Uterus (tissue), 4 donors: ENCODE measurements around the gene ZMYND11. TPM values are rescaled to one million over a fixed set of nuclear protein-coding genes. Genes with fewer than 3 reads are reported as not detected.

ENCODE experiments used
- DNase-seq, 2 donors: peaks; one replicate each; pipeline ENCODE4 v3.0.0-alpha.2; 2019 to 2020
- H3K27ac ChIP-seq, 2 donors: fragments of 200-600 bp; sonication (generic); 1 replicate in 1 of 2; 2 replicates in 1 of 2; pipeline ENCODE4 v1.5.1; 2016 to 2018
- H3K27me3 ChIP-seq, 2 donors: fragments of 200-600 bp; sonication (generic); one replicate each; pipeline ENCODE4 v1.5.1; 2018 to 2019; ENCODE audit warnings: control low read depth in 1 of 2
- H3K36me3 ChIP-seq, 2 donors: fragments of 200-600 bp; sonication (generic); one replicate each; pipeline ENCODE4 v1.5.1; 2019; ENCODE audit warnings: control low read depth in 1 of 2
- H3K4me1 ChIP-seq, 2 donors: fragments of 200-600 bp; sonication (generic); one replicate each; pipeline ENCODE4 v1.5.1; 2018 to 2019; ENCODE audit warnings: control low read depth in 1 of 2
- H3K4me3 ChIP-seq, 2 donors: fragments of 200-600 bp; sonication (generic); 1 replicate in 1 of 2; 2 replicates in 1 of 2; pipeline ENCODE4 v1.5.1; 2018 to 2019; ENCODE audit warnings: mild to moderate bottlenecking in 1 of 2
- H3K9me3 ChIP-seq, 2 donors: fragments of 200-600 bp; sonication (generic); one replicate each; pipeline ENCODE4 v1.5.1; 2019; ENCODE audit warnings: control low read depth in 1 of 2
- POLR2A ChIP-seq, 2 donors: fragments of 450-650 bp; IDR thresholded peaks; one replicate each; pipeline ENCODE4 v1.6.1; 2016; ENCODE audit warnings: antibody characterized with exemption in 2 of 2, mild to moderate bottlenecking in 1 of 2, moderate library complexity in 1 of 2
- intact Hi-C: fragments of 100-400 bp; cut with DNase I; formaldehyde crosslinking; loops from one replicate; pipeline ENCODE4 v1.15.1; 2023; ENCODE audit warnings: low total_unique reads
- total RNA-seq, 4 donors: library from RNA; depleted of rRNA in 3 of 4; stranded (reverse); fragments of >200 nt in 3 of 4; gene quantifications; one replicate each; pipeline versions ENCODE4 v1.1.0 to v1.2.4, GENCODE V29; 2014 to 2023
- TF ChIP-seq, protein P1 (sequence below), 4 experiments: fragments of 200-600 bp in 2 of 4; fragments of 450-650 bp in 2 of 4; sonication (generic) in 2 of 4; IDR thresholded peaks; one replicate each; pipeline ENCODE4 v1.5.1; 2016 to 2019; ENCODE audit warnings: antibody characterized with exemption in 4 of 4, mild to moderate bottlenecking in 2 of 4, moderate library complexity in 1 of 4
- donor health status: DM: yes; HTN: yes; CAD: no.

Gene ZMYND11
- total RNA-seq, 4 donors from 2014 or later: 54.1 to 122 (median 104) TPM

- TF ChIP-seq, protein P1, sequence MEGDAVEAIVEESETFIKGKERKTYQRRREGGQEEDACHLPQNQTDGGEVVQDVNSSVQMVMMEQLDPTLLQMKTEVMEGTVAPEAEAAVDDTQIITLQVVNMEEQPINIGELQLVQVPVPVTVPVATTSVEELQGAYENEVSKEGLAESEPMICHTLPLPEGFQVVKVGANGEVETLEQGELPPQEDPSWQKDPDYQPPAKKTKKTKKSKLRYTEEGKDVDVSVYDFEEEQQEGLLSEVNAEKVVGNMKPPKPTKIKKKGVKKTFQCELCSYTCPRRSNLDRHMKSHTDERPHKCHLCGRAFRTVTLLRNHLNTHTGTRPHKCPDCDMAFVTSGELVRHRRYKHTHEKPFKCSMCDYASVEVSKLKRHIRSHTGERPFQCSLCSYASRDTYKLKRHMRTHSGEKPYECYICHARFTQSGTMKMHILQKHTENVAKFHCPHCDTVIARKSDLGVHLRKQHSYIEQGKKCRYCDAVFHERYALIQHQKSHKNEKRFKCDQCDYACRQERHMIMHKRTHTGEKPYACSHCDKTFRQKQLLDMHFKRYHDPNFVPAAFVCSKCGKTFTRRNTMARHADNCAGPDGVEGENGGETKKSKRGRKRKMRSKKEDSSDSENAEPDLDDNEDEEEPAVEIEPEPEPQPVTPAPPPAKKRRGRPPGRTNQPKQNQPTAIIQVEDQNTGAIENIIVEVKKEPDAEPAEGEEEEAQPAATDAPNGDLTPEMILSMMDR (IDR thresholded peaks at IDR 0.05): no peak
- TF ChIP-seq POLR2A (IDR thresholded peaks at IDR 0.05): no peak
- no peaks in the 10 kb centered on the region for H3K9me3 ChIP-seq
- H3K27ac ChIP-seq: no peak overlapping the region
Observed at GRCh38 chr10:201328-201771, 66.1 kb downstream of the ZMYND11 start.

DNA sequence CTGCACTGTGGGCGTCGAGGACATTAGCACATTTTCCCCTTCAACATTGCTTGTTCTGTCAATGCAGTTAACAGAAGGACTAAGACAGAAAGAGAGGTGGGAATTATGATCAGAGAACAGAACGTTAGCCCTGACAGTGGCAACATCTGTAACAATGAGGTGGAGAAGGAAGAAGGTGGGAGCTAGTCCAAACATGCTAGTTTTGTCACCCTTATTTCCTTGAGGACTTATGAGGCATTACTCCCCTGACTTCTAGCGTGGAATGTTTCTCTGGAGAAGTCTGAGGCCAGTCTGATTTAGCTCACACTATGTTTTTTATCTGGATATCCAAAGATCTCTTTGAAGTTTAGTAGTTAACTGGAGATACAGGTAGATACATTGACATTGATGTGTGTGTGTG lies 73.4 kb downstream of the ZMYND11 start:
- no peak overlapping the region for H3K4me3 ChIP-seq
- TF ChIP-seq, protein P1 (IDR thresholded peaks at IDR 0.05): no peak
- no peak for TF ChIP-seq POLR2A (IDR thresholded peaks at IDR 0.05)

More at GRCh38 chr10:201328-201771, 66.1 kb downstream of the ZMYND11 start:
- no peaks in the 10 kb centered on the region for H3K4me1 ChIP-seq
- no peaks in the 10 kb centered on the region for H3K27me3 ChIP-seq
- DNase-seq: no peak
- H3K36me3 ChIP-seq: no peaks in the 10 kb centered on the region
- H3K4me3 ChIP-seq: no peak overlapping the region
- intact Hi-C loops: no loop called here

GRCh38 chr10:209357-209756 lies 74.1 kb downstream of the ZMYND11 start:
- Histone ChIP-seq H3K4me1 (no peaks in the 10 kb centered on the region), H3K27me3 (no peaks in the 10 kb centered on the region), H3K27ac (no peak overlapping the region), H3K36me3 (peaks cover 0 to 4% of the 10 kb centered on the region in 2 donors), H3K9me3 (no peaks in the 10 kb centered on the region), H3K4me3 (no peak overlapping the region)
- DNase-seq: no peak
- intact Hi-C loops: no loop called here
- TF ChIP-seq, protein P1 (IDR thresholded peaks at IDR 0.05): no peak
- no peak for TF ChIP-seq POLR2A (IDR thresholded peaks at IDR 0.05)

More for the DNA sequence above, 73.4 kb downstream of the ZMYND11 start:
- Histone ChIP-seq H3K4me1 (no peaks in the 10 kb centered on the region), H3K9me3 (no peaks in the 10 kb centered on the region), H3K36me3 (peaks cover 0 to 4% of the 10 kb centered on the region in 2 donors), H3K27me3 (no peaks in the 10 kb centered on the region), H3K27ac (no peak overlapping the region)
- intact Hi-C loops: no loop called here
- no peak for DNase-seq

DNA sequence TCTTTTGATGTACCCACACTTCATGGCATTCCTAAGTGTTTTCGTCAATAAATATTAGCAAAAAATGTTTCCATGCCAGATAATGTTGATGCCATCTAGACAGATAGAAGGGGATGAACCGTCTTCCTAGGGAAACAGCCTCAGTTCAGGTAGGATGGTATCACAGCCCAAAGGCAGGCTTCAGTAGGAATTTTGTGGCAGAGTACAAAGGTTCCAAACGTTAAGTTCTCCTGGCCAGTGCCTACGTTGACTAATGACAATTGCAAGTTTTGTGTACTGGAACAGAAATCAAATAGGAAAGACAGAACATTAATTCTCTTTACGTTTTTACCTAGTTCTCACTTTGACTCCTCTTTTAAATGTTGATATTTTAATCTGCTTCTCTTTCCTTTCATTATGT lies 75.0 kb downstream of the ZMYND11 start:
- Histone ChIP-seq H3K36me3 (peaks cover 0 to 4% of the 10 kb centered on the region in 2 donors), H3K9me3 (no peaks in the 10 kb centered on the region), H3K4me1 (no peaks in the 10 kb centered on the region), H3K27ac (no peak overlapping the region), H3K27me3 (no peaks in the 10 kb centered on the region), H3K4me3 (no peak overlapping the region)
- intact Hi-C loops: no loop called here
- DNase-seq: no peak
- TF ChIP-seq, protein P1 (IDR thresholded peaks at IDR 0.05): no peak
- TF ChIP-seq POLR2A (IDR thresholded peaks at IDR 0.05): no peak

DNA sequence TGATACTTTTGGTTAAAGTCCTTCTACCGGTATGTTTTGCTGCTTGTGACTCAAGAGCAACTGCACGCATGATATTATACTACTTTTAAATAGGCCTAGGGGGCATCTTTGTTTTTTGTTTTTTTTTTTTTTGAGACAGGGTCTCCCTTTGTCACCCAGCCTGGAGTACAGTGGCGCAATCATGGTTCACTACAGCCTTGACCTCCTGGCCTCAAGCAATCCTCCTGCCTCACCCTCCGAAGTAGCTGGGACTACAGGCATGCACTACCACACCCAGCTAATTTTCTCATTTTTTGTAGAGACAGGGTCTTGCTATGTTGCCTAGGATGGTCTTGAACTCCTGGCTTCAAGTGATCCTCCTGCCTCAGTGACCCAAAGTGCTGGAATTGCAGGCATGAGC lies 80.2 kb downstream of the ZMYND11 start:
- intact Hi-C loops: no loop called here
- Histone ChIP-seq H3K36me3 (peaks cover 0 to 4% of the 10 kb centered on the region in 2 donors), H3K4me1 (no peaks in the 10 kb centered on the region), H3K9me3 (no peaks in the 10 kb centered on the region), H3K27ac (no peak overlapping the region), H3K4me3 (no peak overlapping the region), H3K27me3 (no peaks in the 10 kb centered on the region)
- no peak for DNase-seq
- TF ChIP-seq, protein P1 (IDR thresholded peaks at IDR 0.05): no peak
- TF ChIP-seq POLR2A (IDR thresholded peaks at IDR 0.05): no peak
